Coronary artery (tissue), 2 donors: Measurements from ENCODE around the gene EDARADD.
A peak's percentile ranks its signal among the peaks of the same experiment; 100 is the strongest.

ENCODE experiments used
- DNase-seq: peaks from one replicate; pipeline ENCODE4 v3.0.0-alpha.2; 2017; ENCODE audit warnings: low spot score
- H3K27ac ChIP-seq, 2 donors: fragments of 200-600 bp; sonication (generic); one replicate each; pipeline ENCODE4 v1.5.1; 2016 to 2019
- H3K4me3 ChIP-seq: fragments of 200-600 bp; sonication (generic); 2 replicates; pipeline ENCODE4 v1.5.1; 2016; ENCODE audit warnings: mild to moderate bottlenecking, moderate library complexity
- TF ChIP-seq, protein P1 (sequence below): fragments of 200-600 bp; sonication (generic); IDR thresholded peaks from one replicate; pipeline ENCODE4 v1.5.1; 2019; ENCODE audit warnings: antibody characterized with exemption

Gene EDARADD

DNA sequence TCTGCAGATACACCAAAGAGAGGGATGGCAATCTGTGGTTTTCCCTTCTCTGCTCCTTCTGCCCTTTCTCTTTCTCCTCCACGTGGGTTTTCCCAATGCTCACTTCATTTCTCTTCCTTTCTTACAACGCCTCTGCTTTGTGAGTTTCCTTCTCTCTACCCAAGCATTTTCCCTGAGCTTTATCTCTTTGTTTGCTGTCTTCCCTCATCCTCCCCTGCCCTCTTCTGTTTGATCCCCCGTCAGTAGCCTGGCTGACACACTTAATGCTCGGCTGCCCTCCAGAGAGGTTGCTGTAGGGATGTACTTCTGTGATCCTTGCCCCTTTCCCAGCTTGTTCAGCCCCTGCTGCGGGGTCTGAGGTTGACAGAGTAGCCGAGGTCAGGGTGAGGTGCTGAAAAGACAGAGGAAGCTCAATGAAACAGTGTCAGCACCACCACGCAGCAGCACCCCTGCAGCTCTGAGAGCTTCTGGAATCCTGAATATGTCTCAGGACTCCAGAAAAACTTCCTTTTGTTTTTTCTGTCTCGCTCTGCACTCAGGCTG lies 6.0 kb downstream of the EDARADD start:
- Histone ChIP-seq H3K4me3 (no peak overlapping the region), H3K27ac (no peak overlapping the region)
- TF ChIP-seq, protein P1, sequence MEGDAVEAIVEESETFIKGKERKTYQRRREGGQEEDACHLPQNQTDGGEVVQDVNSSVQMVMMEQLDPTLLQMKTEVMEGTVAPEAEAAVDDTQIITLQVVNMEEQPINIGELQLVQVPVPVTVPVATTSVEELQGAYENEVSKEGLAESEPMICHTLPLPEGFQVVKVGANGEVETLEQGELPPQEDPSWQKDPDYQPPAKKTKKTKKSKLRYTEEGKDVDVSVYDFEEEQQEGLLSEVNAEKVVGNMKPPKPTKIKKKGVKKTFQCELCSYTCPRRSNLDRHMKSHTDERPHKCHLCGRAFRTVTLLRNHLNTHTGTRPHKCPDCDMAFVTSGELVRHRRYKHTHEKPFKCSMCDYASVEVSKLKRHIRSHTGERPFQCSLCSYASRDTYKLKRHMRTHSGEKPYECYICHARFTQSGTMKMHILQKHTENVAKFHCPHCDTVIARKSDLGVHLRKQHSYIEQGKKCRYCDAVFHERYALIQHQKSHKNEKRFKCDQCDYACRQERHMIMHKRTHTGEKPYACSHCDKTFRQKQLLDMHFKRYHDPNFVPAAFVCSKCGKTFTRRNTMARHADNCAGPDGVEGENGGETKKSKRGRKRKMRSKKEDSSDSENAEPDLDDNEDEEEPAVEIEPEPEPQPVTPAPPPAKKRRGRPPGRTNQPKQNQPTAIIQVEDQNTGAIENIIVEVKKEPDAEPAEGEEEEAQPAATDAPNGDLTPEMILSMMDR: no peak
- no peak for DNase-seq

DNA sequence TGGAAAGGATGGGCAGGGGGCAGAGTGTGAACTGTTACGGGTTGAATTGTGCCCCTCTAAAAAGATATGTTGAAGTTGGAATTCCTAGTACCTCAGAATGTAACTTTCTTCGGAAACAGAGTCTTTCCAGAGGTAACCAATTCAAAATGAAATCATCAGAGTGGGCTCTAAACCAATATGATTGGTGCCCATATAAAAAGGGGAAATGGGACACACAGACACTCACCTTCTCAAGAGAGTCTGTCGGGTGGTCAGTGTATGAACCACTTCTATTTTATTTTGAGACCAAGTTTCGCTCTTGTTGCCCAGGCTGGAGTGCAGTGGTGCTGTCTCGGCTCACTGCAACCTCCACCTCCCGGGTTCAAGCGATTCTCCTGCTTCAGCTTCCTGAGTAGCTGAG lies 7.6 kb downstream of the EDARADD start:
- TF ChIP-seq, protein P1: no peak
- DNase-seq: no peak
- Histone ChIP-seq H3K4me3 (no peak overlapping the region), H3K27ac (no peak overlapping the region)

- Histone ChIP-seq H3K27ac (no peak overlapping the region), H3K4me3 (no peak overlapping the region)
- TF ChIP-seq, protein P1: no peak
- DNase-seq: no peak
These were observed 10.0 kb downstream of the EDARADD start for GRCh38 chr1:236403905-236404696.

DNA sequence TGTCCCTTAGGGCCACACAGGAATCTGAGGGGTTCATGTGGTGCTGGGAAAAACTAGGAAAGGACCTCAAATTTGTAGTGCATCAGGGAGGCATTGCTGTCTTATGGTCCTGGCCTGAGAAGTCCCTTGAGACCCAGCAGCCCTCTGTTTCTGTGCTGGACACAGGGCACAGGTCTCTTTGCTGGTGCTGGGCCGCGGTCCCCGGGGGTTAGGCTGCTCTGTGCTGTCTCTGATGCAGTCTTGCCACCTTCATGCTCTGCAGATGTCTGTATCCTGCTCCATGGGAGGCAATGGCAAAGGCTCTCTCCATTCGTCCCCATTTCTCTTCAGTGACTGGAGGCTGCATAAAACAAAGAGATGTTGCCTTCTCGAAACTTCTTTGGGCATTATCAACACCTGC lies 13.0 kb downstream of the EDARADD start:
- H3K27ac ChIP-seq: no peak overlapping the region
- no peak for DNase-seq
- H3K4me3 ChIP-seq: no peak overlapping the region
- TF ChIP-seq, protein P1: no peak

- Histone ChIP-seq H3K4me3 (no peak overlapping the region), H3K27ac (no peak overlapping the region)
- TF ChIP-seq, protein P1: no peak
- DNase-seq: no peak
These were observed 19.6 kb downstream of the EDARADD start for GRCh38 chr1:236413688-236414087.

GRCh38 chr1:236416165-236416564 lies 22.1 kb downstream of the EDARADD start:
- no peak overlapping the region for H3K27ac ChIP-seq
- TF ChIP-seq, protein P1: no peak

GRCh38 chr1:236417336-236417735 lies 23.2 kb downstream of the EDARADD start:
- Histone ChIP-seq H3K4me3 (no peak overlapping the region), H3K27ac (no peak overlapping the region)
- peak; percentile 4 for DNase-seq

More at GRCh38 chr1:236416165-236416564, 22.1 kb downstream of the EDARADD start:
- H3K4me3 ChIP-seq: no peak overlapping the region
- no peak for DNase-seq

More at GRCh38 chr1:236417336-236417735, 23.2 kb downstream of the EDARADD start:
- TF ChIP-seq, protein P1: no peak
